Measurements from ENCODE around the gene DRGX.

Gene DRGX

DNA sequence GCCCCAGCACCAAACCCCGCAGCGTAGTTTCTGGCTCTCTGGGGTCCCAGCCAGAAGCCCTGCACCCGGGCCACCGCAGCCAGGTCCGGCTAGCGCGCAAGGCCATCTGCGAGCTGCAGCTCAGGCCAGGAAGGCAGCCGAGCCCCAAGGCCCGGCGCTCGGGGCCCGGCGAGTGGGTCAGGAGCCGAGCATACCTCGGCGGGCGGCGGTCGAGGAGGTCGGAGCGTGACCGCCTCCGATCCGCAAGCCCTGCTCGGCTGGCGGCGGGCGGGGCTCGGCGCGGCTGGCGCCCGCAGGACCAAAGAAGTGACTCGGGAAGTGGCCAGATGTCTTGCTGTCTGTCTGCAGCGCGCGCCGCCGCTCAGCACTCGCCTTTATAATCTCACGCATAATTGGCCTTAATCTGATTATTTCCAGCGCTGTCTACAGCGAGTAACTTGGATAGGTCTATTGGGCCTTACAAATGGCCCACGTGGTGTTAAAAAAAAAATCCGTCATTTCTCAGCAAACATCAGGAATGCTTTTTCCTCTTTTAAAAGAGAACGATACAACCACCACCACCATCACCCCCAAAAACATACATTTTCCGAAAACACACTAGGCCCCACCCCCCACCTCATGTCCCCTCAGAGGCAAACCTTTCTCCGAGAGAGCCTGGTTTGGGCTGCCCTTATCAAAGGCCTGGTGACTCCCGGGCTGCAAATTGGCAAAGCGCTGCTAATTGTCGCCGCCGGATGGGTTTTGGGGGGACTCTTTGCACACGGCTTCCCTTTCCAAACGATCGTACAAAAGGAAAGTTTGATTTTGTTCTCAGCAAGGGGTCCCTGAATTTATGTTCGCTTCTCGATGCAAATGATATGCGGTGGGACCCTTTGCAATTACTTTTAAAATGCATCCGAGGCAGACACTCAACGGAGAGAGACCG lies at the start of gene DRGX:
TSS of gene DRGX (minus strand) at position 349 of the 925 bp plus-strand sequence. CDS start 649 bp downstream, outside the sequence.
- DNase-seq: no peak

DNA sequence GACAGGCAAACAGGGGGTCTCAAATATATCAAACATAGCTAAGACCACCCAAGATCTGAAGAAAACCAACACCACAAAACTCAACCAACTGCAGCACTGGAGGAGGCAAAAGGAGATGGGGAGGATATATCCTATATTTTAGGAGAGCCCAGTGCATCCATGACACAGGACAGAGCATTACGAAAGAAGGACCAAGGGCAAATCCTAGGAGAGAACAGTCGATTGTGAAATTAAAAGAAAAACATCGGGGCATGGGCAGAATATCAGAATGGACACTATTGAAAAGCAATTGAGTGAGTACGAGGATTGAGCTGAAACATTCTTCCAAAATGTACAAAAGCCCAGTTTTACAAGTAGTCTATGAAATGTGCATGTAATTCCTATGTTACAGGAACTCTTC lies 48.5 kb upstream of the DRGX start:
- DNase-seq: no peak

DNA sequence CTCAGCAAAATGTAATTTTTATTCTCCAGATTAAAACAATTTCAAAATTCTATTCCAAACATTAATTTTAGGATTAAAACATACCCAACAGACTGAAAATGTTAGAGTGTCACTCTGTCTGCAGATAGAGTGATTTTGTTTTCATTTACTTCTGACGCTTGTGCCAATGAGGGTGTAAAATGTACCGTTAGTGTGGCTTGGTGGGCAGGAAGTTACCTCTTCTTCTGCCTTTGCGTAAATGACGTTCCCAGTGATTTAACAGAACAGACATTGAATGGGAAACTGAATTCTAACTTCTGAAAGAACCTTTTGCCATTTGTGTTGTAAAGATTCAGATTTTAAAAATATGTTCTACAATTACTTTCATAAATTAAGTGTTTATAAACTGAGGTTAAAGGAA lies 47.0 kb upstream of the DRGX start:
- no peak for DNase-seq

DNA sequence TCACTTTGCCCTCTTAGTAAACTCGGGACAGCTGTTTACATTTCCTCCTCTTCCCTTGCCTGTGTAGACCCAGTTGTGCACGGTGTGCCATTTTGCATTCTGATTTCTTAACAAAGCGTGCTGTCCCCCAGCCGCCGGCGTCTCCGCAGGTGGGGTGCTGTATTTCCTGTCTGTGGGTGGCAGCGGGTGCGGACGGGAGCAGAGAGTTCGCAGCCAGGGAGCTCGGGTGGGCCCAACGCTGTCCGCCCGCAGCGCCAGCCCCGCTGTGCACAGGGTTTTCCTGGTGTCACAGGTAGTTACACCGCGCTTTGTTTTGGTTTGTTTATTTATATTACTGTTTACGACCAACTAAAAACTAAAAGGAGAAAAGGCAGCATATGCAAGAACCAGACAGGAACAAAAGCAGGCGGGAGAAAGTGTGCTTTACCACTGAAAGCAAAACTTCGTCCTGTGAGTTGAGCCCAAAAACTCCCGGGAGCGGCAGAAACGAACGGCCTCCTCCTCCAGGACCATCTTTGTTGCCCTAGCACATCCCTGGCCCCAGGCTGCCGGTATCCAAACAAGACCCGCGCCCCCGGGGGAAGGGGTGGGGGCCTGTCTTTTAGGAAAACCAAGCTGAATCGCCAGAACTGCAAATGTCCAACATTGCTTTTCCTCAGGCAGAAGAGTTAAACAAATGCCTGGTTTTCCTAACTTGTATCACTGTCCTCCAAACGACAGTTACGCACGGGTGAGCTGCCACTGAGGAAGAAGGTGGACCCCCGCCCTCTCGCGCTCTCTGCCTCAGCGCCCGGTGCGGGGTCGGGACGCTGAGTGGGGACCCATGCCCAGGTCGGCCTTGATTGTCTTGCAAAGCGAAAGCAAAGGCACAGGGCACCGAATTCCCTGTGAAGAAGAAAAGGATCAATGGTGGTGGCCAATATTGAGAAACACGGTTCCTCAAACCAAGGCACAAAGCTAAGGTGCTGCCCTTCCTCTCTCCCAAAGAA lies 45.9 kb upstream of the DRGX start:
- no peak for DNase-seq

DNA sequence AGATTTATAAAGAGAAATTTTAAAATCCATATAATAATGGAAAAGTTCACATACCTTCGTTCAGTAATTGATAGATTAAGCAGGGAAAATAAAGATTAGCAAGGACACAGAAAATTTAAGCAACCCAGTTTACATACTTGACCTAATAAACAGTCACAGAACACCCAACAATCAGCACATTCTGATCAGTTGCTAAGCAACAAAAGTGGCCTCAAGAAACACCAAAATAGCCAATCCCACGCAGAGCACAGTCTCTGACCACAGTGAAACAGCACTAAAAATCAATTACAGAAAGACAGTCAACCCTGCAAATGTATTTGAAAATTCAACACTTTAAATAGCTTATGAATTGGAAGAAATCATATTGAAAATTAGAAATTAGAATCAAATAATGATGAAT lies 39.3 kb upstream of the DRGX start:
- no peak for DNase-seq

DNA sequence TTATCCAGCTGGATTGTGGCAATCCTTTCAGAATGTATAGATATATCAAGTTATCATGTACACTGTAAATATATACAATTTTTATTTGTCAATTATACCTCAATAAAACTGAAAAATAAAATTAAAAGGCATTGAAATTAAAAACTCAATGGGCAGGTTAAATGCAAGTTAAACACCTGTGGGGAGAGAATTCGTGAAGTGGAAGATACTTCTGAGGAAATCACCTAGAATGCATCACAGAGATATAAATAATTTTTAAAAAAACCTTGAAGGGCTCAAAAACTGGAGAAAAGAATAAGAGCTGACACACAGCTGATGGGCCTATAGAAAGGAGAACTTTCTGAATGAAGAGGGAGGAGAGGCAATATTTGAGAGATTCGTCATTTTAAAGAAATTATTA lies 37.2 kb upstream of the DRGX start:
- no peak for DNase-seq

DNA sequence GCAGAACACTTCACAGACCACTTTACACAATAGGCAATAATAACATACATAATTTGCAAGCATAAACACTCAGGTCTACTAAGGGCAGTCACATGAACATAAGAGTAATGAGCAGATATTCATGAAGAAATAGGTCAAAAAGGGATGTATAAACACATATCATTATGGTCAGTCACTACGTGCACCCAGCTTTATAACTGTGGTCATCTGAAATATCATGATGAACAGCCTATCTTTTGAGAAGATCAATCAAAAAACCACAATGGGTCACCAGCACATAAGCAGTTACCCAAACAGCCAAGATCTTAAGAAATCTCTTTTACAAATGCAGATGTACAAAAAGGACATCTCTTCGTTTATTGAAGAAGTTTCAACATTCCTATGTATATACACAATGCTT lies 35.5 kb upstream of the DRGX start:
- no peak for DNase-seq

DNA sequence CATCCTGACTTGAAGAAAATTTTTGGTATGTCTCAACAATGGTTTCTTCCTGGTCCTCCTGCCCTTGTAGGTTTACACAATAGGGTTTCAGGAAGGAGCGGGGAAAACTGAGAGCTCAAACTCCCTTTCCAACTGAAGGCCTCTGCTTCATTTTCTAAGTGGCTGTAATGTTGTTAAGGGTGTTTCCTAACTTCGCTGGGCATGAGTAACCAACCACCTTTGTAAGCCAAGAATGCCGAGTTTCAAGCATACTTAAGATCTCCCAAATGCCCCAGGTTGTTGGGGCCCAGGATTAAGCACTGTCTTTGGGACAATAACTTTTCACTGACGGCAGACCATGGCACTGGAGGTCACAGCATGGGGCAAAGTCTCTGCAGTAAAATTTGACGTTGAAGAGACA lies 33.6 kb upstream of the DRGX start:
- no peak for DNase-seq

DNA sequence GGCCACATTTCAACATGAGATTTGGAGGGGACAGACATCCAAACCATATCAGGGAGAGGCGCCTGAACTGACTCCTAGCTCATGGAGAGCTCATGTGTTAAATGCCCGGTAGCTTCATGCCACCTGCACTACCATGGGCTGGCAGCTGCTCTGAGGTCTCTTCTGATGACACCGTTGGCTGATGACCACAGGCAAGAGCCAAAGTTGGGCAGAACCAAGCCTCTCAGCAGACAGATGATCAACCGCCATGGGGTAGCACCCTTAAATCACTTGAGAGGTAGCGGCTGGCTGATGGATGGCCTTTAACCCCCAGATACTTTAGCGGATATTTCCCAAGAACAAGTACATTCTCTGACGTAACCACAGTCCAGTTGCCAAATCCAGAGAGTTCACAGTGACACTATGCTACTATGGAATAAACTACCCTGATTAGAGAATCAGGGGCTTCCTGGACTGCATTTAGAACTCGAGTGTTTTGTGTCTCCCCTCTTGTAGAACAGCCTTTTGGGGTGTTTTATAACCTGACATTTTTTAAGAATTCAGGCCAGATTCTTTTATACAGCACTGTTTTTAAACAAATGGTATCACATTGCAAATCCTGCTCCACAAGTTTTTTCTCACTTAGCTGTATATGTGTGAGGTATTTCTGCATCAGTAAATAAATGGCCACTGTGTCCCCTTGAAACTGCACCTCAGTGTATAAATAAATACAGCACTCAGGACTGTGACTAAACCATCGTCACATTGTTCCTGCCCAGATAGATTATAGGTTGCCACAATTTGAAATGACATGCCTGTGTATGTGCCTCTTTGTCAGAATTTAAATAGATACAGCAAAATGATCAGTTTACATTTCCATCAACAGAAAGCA lies 30.8 kb upstream of the DRGX start:
- DNase-seq: no peak

DNA sequence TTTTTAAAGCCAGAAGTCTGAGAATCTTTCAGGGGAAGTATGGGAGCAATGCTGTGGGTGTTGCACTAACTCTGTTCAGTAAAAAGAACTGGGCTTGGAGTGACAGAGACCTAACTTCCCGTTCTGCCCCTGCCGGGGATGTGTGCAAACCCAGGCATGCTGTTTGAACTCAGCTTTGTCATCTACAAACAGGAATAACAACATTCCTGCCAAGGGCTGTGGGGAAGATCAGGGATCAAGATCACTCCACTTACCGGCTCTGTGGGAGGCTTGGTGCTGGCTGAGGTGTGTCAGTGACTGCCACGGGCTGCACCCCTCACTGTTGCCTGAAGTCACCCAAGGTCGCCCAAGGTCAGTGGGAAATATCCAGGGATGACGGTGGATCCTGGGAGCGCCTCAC lies 23.1 kb upstream of the DRGX start:
- DNase-seq: no peak

DNA sequence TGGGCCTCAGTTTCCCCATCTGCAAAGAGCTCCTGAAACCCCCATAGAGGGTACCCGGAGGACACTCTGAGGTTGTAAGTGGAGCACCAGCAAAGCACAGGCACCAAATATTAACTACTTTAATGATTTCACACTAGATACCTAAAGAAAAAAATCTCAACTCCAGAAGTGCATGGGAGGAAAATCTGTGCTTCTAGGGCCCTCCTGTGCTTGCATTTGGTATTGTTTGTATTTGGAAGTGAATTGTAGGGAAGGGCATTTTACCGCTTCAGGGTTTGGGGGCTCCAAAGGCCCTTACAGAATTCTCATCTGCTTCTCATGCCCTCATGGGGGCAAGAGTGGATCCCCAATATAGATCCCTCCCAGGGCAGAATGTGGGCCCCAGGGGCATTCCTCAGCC lies 22.4 kb upstream of the DRGX start:
- DNase-seq: no peak

DNA sequence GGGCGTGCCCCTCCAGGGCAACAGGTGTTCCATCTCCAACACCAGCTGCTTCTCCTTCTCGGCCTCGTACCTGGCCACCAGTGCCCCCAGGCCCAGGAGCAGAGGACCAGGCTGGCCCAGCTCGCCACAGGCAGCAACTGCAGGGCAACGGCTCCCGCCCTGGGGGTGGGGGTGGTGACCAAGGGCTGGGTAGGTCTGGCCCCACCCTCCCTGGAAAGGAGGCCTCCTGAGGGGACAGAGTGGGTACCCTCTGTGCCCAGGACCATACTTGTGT lies 22.1 kb upstream of the DRGX start:
- no peak for DNase-seq

DNA sequence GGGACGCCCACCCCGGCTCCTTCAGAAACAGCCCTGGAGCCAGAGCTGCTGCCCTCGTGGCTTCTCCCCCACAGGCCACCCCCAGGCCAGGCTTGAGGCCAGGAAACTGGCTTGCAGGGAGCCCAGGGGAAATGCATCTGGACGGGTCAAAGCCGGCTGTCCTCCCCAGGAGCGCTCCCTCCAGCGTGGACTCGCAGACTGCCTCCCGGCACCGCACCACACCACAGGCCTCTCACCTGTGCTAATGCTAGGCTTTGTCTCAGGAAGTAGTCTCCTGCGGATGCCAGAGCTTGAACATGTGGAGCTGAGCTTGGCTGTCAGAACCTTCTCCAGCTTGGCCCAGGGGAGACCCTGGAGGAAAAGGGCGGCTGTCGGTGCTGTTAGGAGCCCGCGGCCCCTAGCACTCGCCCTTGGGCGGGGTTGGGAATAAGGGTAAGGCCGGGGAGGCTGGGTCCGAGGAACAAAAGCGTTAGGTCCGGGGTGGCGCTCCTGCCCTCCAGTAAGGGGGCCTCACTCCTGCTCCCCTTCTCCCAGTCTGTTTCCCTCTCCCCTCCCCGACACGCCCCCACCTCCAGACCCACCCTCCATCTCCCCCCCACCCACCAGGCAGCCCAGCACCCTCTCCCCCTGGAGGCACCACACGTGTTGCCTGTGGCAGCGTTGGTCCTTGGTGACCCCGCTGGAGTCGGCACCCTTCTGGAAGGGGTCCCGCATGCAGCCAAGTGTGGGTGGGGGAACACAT lies 21.6 kb upstream of the DRGX start:
- DNase-seq: no peak

DNA sequence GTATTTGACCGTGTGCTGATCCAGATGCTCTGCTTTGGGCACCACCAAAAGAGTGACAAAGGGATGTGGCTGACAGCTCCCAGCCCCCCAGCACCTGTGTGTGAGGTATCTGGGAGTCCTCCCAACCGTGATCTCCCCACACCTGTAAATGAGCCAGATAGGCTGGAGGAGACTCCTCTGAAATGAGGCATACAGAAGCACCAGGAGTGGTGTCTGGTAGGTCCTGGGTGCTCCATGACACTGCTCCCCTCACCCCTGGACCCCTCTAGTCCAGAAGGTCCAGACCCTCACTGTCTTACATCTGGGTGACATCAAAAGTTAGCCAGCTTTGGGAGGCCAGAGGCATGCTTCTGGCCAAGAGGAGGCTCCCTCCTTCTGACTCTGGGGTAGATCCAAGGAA lies 20.0 kb upstream of the DRGX start:
- no peak for DNase-seq

DNA sequence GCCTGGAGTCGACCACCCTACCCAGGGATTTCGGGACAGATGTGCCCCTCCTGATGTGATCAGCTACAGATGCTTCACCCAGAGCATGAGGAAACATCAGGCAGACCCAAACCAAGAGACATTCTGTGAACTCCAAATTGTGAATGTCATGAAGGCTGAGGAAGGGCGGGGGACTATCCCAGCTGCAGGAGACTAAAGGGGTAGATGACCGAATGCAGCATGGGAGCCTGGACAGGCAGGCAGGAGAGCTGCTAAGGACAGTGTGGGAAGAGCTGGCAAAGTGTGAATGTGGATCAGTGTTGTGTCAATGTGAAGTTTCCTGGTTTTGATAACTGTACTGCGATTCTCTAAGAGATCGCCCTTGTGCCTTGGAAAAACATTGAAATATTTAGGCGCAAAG lies 19.2 kb upstream of the DRGX start:
- DNase-seq: no peak

DNA sequence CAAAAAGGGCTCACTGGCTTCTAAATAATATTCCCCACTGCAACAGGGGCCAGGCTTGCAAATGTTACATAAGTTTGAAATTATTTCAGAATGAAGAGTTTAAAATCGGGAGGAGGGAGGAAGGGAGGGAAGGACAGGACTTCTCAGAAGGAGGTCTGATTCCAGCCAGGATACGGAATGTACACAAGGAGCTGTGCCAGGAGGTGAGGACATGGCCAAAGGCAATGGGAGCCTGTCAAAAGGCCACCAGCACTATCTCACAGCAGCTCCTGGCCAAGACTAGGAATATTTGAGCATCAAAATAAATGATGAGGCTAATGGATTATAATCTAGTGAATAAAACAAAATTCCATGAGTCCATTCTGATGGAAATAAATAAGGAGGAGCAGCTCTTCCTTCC lies 18.6 kb upstream of the DRGX start:
- DNase-seq: no peak

DNA sequence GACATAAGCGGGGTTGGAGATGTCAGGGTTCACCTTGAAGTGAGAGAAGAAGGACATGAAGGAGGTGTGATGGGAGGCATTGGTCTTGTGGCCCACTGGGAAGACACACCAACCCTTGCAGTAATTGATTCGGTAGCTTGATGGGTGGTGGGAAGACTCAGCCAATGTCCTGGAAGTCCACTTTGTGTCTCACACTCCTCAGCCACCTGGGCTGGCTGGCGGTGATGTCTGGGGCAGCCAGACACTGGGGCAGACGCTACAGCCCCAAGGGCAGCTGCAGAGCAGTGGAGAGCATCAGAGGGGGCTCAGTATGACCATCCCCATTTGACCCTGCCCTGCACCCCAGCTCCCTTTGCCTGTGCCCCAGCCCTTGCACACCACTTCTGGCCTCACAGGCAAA lies 16.7 kb upstream of the DRGX start:
- no peak for DNase-seq

DNA sequence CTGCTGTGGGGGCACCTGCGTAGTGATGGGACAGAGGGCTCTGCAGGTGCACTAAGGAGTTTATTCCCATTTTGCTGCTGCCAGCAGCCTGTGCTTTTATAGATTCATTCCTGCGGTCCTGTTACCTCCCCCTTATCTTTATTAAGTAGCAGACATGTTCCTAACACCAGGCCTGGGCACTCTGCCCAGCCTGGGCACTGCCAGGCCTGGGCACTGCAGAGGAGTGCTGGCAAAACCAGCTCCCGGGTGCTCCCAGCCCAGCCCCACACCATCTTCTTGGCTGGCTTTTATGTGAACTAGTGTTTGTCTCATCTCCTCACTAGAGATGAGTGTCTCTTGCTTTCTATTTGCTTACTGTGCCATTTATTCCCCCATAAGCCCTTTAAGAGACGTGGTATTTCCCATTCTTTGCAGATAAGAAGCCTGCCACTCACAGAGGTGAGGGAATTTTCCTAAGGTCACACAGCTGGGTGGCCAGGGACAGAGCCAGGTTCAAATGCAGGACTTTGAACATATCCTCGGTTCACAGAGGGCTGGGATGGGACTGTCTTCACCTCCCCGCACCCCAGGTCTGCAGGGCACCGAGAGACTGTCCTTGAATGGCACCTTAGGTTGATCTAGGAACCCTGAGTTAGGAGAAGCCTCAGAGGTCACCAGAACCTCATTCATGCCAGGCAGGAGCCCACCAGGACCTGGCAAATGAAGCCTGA lies 14.6 kb upstream of the DRGX start:
- no peak for DNase-seq

DNA sequence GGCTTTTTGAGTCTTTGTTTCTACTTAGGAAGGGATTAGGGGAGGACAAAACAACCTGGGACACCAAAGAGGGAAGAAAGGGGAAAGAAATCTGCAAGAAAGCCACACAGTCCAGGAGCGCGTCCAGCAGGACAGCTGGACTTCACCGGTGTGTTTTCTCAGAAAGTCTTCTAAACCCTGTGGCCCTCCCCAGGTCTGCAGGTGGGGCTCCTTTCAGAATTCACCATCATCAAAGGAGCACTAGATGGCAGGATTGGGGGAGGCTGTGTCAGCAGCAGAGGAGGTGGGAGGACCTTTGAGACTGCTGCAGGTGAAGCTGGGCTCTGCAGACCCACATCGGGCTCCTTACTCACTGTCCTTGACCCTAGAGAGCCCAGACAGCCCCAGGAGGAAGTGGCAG lies 13.9 kb upstream of the DRGX start:
- DNase-seq: no peak

DNA sequence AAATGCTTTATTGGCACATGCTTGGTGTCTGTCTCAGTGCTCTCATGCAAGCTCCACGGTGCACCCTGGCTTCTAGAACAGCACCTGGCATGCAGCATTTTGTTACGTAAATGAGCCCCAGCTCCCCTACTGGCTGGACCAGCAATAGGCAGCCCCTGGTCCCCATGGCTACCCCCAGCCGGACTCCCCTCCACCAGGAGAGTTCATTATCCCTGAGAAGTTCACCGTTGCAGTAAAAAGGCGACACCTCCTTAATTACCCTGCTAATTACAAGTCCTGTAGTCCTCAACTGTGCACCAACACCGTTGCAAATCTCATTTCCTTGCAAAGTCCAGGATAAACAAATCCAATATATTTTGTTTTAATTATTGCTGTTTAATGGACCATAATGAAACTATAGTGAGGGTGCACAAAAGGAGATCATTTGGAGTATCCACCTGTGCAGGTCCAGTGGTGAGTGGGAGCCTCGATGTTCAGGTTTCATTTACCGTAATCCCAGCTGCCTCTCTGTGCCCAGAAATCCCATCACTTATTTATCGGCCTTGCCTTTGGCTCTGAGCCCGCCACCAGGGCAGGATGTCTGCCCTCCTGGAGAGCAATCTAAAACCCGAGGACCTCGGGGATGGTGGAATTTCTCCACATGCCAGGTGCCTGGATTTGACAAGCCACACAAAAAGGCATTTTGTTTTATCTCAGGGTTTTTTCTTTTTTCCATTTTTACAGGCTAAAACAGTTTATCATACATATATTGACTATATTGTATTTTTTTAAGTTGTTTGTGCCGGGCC lies 12.8 kb upstream of the DRGX start:
- no peak for DNase-seq

Measured in bone marrow (tissue), 2 donors.